A673 (cell line): ENCODE measurements around the gene EPS8.

Experiments
- EZH2 ChIP-seq: fragments of 200-600 bp; sonication (generic); IDR thresholded peaks from 2 replicates; pipeline ENCODE4 v1.6.1; 2017; ENCODE audit warnings: borderline replicate concordance, low read depth, mild to moderate bottlenecking, mixed read lengths, antibody characterized with exemption, low read length; ENCODE audit not compliant: poor library complexity, severe bottlenecking
- TF ChIP-seq, protein P1 (sequence below): fragments of 300-800, 200-600 bp; sonication (generic); conservative IDR thresholded peaks from 2 replicates; pipeline ENCODE4 v1.5.1; 2017; ENCODE audit warnings: low read depth, mild to moderate bottlenecking, antibody characterized with exemption, low read length, moderate library complexity, mixed read lengths

DNA sequence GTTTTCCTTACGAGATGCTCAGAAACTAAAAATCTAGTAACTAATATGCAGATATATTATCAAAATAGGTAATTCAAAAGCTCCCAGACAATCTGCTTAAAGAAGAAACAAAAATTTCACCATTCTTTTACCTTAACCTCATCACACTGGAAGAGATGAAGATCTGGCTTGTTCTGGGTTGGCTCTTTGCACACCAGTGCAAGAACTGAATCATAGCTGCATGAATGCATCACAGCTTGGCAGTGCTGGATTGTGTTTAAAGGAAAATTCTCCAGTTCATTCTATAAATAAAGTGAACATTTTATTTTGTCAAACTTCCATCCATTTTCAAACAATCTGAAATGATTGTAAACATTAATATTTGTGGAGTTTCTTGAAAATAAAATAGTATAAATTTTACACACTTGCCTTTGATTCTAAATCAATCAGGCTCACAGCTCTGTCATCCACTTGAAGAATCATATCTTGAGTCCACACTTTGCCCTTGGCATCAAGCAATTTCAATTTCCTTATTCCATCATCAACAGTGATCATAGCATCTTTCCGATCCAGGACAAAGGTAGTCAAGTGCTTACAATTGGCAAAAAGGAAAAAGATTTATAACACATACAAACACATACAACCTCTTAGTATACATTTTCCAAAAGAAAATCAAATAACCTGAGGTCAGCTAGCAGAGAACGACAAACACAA is 119.8 kb downstream of the EPS8 start:
- TF ChIP-seq, protein P1, sequence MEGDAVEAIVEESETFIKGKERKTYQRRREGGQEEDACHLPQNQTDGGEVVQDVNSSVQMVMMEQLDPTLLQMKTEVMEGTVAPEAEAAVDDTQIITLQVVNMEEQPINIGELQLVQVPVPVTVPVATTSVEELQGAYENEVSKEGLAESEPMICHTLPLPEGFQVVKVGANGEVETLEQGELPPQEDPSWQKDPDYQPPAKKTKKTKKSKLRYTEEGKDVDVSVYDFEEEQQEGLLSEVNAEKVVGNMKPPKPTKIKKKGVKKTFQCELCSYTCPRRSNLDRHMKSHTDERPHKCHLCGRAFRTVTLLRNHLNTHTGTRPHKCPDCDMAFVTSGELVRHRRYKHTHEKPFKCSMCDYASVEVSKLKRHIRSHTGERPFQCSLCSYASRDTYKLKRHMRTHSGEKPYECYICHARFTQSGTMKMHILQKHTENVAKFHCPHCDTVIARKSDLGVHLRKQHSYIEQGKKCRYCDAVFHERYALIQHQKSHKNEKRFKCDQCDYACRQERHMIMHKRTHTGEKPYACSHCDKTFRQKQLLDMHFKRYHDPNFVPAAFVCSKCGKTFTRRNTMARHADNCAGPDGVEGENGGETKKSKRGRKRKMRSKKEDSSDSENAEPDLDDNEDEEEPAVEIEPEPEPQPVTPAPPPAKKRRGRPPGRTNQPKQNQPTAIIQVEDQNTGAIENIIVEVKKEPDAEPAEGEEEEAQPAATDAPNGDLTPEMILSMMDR: no peak
- no peak for TF ChIP-seq EZH2
